Medulla oblongata (tissue), 1 donor: ENCODE data around the gene SIK3.

Experiments
- DNase-seq: peaks from one replicate; pipeline ENCODE4 v3.0.0-alpha.2; 2015; ENCODE audit errors: extremely low spot score

Gene SIK3

DNA sequence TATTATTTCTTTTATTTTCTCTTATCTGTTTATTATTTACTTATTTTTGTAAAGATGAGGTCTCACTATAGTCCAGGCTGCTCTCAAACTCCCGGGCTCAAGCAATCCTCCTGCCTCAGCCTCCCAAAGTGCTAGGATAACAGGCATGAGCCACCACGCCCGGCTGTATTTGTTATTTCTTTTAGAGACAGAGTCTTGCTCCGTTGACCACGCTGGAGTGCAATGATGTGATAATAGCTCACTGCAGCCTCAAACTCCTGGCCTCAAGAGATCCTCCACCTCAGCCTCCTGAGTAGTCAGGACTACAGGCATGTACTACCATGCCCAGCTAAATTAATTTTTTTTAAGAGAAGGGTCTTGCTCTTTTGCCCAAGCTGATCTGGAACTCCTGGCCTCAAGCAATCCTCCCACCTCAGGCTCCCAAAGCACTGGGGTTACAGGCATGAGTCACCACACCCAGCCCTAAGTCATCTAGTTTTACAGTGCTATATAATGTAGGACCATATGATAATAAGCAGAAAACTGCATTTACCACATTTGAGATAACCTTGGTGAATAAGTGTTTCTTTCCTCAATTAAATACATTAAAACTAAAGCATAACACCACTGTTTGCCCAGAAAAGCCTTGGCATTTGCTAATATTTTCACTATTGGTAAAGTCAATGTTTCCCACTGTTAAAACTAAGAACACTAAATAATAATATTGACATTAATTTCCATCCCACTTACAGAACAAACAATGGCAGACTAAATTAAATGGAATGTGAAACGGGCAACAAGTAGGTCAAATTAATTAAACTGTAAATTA is 127.5 kb downstream of the SIK3 start:
- DNase-seq, result no peak

DNA sequence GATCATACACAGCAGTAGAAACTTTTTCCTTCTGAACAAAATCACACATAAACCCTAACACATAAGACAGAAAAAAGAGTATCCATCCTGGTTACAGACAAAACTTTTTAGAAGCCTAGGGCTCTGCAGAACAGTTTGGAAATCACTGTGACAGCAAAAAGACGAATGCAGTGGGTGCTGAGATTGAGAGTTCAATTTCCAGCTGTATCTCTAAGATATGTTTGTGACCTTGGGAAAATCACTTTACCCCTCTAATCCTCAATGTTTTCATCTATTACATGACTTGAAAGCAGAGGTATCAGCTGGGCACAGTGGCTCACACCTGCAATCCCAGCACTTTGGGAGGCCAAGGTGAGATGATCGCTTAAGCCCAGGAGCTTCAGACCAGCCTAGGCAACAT is 128.5 kb downstream of the SIK3 start:
- no peak for DNase-seq

DNA sequence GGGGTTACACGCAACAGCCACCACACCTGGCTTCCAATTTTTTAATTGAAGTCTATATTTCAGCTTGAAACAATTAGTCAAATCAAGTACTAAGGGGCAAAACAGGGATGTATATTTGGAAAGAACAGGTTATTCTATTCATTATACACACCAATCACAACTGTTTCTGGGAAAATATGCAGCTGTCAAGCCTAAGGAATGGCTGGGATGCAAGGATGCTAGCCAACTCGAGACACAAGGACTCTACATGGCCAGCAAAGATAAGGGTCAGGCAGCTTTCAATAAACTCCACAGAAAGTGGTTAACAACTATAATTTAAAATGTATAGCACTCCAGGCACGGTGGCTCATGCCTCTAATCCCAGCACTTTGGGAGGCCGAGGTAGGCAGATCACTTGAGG is 134.0 kb downstream of the SIK3 start:
- DNase-seq, result no peak

DNA sequence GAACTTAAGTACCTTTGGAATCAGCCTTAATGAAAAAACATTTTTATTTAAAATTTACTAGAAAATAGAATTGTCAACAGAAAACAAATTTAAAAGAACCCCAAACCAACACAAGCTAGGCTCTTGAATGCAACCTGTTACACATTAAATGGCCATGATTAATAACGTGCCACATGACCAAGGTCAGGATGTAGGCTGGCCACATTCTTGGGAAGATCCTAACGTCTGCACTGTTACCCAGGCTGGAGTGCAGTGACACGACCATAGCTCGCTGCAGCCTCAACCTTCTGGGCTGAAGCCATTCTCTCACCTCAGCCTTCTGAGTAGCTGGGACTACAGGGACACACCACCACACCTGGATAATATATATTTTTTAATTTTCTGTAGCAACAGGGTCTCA is 134.4 kb downstream of the SIK3 start:
- DNase-seq, result no peak

DNA sequence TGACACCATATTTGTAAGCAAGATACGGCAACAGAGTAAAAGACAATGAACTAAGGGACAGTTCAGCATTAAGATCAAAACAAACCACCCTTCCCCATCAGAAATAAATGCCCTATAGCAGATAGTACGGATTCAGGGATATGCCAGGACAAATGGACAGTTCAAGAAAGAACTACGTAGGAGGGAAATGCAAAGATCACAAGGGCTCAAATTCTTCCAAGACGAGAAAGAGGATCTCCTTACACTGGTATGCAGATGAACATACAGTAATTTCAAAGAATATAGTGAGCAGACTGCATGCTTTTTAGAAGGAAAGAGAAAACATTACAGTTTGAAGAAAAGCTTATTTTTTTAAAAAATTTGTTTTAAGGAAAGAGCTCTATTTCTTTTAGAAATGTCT is 136.1 kb downstream of the SIK3 start:
- no peak for DNase-seq

DNA sequence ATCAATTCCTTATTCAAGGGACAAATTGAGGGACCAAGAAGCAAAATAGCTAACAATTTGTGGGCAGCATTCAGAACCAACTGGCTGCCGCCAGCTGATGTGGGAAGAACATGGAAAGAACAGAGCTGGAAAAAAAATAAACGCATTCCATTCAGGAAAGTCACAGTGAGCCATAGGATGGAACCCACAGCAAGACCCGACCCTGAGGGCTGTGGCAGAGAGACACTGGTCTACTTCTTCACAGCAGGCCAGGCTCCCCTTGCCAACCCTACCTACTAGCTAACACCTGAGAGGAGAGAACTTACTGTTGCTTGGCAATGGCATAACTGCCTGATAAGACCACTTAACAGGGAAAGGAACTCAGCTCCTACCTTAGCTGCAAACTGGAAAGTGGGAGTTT is 137.3 kb downstream of the SIK3 start:
- no peak for DNase-seq

DNA sequence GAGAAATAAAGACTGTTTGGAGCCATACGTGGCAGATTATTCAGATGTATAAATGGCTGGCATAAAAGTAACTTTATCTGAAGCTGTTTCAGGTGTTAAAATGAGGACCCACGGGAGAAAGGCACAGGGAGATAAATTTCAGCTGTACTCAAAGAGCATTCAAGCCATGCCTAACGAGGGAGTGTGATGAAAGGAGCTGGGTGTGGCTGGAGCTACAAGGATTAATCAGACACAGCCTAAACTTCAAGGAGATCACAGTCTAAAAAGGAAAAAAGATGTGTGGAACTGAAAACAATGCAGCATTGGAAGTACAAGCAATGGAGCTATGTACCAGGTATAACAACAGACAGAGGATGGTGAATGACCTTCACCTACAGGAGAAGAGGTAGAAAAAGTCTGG is 140.0 kb downstream of the SIK3 start:
- no peak for DNase-seq

DNA sequence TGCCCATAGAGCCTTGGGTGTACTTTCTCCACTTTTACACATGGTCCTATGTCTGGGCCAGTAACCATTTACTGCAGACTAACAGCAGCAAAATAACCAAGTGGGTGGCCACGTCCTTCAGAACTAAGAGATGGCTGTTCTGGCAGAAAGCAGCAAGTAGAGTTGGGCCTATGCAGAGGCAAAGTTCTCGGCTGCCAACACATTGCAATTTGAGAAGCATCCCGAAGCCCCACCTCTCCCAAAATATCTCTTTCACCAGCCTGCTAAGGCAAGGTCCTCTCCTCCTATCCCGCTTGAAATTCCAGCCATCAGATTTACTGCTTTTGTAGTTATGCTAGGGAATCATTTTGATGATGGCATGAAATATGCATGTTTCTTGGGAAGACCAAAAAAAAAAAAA is 142.3 kb downstream of the SIK3 start:
- no peak for DNase-seq

DNA sequence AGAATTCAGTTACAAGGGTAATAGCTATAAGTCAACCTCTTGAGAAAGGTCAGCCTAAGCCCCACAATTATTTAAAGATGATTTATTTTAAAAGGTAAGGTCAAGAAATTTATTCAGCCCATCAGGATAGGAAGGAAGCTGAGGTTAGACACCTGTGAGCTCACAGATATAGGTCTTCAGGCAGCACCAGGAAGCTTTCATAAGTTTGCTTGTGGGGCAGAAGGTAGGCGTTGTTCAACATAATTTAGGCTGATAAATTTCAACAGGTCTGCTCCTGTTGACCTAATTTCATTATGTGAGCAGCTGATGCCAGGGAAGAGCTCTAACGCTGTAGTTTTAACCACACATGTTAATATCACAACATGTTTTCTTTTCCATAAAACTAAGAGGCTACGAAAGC is 142.7 kb downstream of the SIK3 start:
- DNase-seq, result no peak

DNA sequence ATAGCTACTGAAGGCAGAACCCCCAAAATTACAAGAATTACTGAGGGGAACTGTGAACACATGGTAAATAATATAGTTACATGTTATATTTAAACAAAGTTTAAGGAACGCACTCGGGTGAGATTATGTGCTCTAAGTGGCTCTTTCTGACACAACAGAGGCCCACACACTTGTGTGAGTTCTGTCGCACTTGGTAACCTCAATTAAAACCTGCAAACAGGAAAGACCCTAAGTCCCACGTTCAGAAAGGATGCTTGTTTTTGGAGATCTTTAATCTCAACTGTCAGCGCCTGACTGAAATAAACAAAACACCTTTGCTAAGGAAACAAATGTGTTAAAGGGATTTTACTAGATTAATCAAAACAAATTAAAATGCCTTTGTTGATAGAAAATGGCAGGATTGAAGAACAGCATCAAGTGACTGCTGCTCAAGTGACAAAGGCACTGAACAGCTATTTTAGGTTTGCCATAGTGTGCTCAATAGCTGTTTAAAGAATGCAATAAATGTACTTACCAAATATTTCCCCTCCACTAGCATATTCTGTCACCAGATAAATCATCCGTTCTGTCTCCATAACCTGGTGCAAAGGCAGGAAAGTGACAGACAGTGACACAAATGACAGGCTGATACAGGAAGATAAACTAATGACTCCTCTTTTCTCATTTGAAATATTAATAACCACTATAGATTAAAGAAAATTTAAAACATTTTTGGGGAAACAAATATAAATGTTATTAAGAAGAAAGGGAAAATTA is 144.5 kb downstream of the SIK3 start:
- no peak for DNase-seq

DNA sequence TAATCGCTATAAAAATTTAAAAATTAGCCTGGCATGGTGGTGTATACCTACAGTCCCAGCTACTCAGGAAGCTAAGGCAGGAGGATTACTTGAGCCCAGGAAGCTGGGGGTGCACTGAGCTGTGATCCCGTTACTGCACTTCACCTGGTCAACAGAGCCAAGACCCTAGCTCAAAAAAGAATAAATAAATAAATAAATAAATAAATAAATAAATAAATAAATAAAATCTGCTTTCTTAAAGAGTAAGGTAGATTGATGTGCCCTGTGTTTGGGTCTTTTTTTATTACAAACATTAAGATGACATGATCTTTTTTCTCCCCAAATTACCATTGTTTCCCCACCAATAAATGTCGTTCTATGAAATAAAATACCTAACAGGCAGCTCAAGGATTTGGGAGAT is 146.5 kb downstream of the SIK3 start:
- DNase-seq, result no peak

DNA sequence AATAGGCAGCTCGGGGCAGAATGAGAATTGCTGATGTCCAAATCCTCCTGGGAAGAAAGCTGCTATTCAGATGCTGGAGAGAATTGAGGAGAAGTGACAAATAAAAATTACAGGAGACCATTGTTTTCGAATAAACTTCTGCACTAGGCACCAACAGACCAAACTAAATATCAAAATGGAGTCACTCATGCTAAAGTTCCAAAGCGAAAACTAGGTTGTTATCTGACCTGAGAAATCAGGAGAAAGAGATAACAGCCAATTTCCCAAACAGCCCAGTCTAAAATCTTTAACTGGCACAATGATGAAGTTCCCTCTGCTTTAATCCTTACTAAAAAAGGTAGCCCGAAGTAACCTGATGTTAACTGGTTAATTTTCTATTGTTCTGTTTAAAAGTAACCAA is 148.0 kb downstream of the SIK3 start:
- DNase-seq, result no peak

DNA sequence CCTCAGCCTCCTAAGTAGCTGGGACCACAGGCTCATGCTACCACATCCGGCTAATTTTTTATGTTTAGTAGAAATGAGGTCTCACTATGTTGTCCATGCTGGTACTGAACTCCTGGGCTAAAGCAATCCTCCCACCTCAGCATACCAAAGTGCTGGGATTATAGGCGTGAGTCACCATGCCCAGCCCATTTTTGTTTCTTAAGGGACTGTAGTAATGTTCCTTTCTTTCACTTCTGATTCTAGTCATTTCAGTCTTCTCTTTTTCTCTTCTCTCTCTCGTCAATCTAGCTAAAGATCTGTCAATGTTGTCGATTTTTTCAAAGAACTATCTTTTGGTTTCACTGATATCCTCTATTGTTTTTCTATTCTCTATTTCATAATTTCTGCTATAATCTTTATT is 149.8 kb downstream of the SIK3 start:
- DNase-seq, result no peak

DNA sequence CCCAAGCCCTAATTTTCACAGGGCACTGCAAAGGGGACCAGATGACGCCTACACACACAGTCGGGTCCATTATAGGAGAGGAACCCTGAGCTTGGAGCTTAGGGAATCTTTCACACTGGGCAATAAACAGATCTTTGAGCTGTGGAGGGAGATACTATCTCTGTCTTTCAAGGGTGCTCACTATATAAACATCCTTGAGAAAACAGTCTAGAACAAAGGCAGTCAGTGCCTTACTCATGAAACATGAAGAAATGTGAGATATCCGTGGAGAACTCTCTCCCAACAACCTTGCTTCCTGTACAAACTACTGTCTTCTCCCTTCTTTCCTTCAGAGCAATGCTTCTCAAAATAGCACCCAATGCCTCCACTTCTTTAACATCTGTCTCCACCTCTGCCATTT is 151.8 kb downstream of the SIK3 start:
- DNase-seq, result no peak

DNA sequence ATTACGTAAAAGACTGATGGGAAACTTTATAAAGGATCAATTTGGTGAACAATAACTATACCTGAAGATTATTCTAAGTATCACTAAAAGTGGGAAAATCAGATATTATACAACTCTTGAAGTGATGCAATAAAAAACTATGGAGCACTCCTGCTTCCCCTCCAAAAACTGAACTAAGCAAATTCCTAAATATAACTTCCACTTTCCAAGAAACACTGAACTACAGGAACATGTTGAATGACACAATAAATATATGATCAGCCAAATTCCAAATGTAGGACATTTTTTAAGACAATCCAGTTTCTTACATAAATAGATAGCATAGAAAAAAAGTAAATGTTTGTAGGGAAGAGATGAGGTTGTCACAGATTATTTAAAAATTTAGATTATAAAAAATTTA is 158.7 kb downstream of the SIK3 start:
- DNase-seq, result no peak

DNA sequence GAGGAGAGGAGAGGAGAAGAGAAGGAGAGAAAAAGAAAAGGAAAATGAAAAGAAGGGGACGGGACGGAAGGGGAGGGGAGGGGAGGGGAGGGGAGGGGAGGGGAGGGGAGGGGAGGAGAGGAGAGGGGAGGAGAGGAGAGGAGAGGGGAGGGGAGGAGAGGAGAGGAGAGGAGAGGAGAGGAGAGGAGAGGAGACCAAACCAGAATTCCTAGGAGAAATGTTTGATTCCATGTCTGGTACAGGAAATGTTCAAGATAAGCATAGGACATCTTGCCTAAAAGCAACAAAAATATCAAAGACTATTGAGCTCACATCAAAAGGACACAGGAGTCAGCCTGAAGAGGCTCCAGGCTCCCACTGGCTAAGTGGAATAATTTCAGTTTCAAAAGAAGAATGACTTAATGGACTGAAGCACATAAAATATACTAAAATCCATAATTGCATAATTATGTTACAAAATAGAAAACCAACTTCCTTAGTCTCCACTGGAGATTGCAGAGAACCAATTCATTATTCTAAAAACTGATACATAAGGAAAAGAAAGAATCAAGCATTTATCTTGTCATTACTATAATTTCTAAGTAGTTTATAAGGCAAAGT is 159.7 kb downstream of the SIK3 start:
- DNase-seq, result no peak

DNA sequence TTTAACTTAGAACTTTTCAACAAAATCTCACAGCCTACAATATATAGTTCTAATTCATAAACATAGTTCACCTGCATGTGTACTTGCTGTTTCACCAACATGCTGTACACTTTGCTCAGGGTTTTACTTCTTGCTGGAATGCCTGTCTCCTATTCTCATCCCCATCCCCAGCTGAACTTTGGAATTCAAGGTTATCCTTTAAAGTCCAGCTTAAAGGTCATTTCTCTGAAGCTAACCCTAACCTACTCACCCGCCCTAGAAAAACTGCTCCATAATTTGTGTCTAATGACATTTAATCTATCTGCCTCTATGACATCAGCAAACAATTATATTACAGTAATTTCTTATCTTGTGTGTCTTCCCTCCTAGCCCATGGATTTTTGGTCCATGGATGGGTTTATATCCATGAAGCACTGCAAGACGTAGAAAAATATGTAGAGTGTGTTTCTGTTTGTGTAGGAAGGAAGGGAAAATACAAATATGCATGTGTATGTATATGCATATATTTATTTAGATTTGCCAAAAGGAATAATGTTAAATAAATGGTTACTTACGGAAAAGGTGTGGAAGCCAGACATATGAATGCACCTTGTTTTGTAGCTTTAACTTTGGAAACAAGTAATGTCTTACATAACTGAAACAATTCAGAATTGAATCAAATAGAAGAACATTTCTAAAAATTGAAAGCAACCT is 161.3 kb downstream of the SIK3 start:
- DNase-seq, result no peak

DNA sequence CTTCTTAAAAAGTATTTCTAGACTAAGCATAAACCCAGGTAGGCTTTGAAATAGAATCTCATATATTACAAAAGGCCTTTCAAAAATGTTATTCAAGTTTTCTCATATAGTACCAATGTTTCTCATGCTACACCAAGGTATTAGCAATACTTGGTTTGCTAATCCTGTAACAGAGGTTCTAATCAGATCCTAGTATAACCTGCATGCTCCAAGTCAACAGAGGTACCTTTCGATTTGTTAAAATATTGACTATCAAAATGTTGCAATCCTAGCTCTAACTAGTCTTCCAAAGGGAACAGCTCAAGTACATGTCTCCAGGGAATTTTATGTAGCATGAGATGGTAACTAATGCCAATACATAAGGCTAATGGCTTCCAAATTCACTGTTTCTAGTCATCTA is 162.7 kb downstream of the SIK3 start:
- DNase-seq, result no peak

DNA sequence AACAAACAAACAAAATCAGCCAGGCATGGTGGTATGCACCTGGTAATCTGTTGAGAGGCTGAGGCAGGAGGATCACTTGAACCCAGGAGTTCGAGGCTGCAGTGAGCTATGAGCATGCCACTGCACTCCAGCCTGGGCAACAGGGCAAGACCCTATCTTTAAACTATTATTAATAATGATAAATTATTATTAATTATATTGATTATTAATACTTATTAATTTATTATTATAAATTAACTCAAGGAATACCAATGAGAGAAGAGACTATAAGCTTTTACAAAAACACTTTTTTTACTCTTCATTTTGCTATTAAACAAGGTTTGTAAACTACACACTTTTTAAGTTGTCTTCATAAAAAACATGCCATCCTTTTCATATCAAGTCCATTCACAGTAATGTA is 163.1 kb downstream of the SIK3 start:
- DNase-seq, result no peak

DNA sequence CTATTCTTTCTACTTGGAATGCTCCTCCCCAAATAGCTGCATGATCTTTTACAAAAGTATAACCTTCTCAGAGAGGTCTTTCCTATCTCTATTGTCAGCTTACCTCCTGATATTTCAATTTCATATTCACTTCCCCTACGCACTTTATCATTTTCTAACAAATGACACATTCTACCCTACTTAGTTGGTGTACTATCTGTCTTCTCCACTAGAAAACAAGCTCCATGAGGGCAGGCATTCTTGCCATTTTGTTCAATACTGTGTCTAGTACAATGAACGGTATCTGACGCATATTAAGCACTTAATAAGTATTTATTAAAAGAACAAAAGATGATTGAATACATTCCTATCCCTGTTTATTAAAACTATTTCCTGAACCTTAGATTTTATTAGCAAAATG is 164.3 kb downstream of the SIK3 start:
- no peak for DNase-seq

DNA sequence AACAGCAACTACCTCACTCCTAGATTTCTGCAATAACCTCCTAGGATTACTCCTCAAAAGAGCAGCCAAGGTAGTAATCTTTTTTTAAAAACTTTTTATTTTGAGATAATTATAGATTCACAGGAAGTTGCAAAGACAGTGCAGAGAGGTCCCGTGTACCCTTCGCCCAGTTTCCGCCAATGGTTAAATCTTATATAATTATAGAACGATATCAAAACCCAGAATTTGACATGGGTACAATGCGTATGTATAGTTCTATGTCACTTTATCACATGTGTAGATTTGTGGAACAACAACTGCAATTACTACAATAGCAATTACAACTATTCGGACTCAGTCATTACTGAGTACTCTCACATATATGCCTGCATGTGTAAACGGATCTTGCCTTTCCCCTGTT is 166.0 kb downstream of the SIK3 start:
- DNase-seq, result no peak

DNA sequence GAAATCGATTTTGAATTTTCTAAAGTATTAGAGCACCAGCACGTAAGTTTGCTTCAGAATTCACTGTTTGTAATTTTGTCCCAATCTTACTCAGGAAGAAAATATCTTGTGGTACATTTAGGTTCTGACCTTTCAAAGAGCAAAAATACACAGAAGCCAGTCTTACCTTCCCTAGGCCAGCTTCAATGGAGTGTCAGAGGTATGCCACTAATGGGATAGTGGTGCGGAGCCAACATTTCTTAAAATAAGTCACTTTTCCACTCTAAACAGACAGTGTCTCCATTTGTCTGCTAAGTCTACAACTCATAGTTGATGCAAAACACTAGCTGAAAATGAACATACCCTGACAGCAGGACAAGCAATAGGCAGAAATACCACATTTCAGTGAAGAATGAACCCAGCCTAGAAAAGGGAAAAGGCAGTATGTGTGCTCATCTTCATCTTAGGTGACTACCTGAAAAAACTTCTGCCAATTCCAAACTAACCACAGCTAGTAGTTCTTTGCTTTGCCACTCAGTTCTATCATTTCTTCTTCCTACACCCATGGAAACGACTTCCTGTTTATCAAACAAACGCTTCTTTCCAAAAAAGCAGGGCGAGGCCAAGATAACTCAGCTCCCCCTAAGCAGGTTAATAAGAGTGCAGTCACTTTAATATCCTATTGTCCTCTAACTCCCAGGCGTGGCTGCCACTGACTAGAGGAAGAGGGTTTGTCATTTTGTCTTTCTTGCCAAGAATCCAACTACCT is 166.8 kb downstream of the SIK3 start:
- DNase-seq, result no peak
